ENCODE measurements around the gene UNC93A.
A peak's percentile ranks its signal among the peaks of the same experiment; 100 is the strongest.
"Not testable (repeated sequence)": the region's sequence is repeated elsewhere in the genome, so short reads cannot be mapped to it uniquely, and the experiment has no call there.

The UNC93A gene

GRCh38 chr6:167272151-167272550, 19.0 kb upstream of the UNC93A start:
- DNase-seq, result no peak

GRCh38 chr6:167272696-167273379, 18.3 kb upstream of the UNC93A start:
- DNase-seq, result no peak

GRCh38 chr6:167274270-167274669, 16.8 kb upstream of the UNC93A start:
- no peak for DNase-seq

- no peak for DNase-seq
Observed at GRCh38 chr6:167275001-167275400, 16.1 kb upstream of the UNC93A start.

GRCh38 chr6:167275436-167275835, 15.7 kb upstream of the UNC93A start:
- DNase-seq, result no peak

- no peak for DNase-seq
Observed at GRCh38 chr6:167276772-167277533, 14.2 kb upstream of the UNC93A start.

GRCh38 chr6:167278173-167278940, 12.8 kb upstream of the UNC93A start:
- DNase-seq, result not testable (repeated sequence)

GRCh38 chr6:167279766-167280446, 11.2 kb upstream of the UNC93A start:
- no peak for DNase-seq

- DNase-seq, result not testable (repeated sequence)
Observed at GRCh38 chr6:167280466-167280865, 10.6 kb upstream of the UNC93A start.

- no peak for DNase-seq
Observed at GRCh38 chr6:167282165-167282564, 8.9 kb upstream of the UNC93A start.

GRCh38 chr6:167284565-167284964, 6.5 kb upstream of the UNC93A start:
- not testable (repeated sequence) for DNase-seq

GRCh38 chr6:167285077-167285770, 5.9 kb upstream of the UNC93A start:
- no peak for DNase-seq

GRCh38 chr6:167287513-167288048, 3.5 kb upstream of the UNC93A start:
- no peak for DNase-seq

- peak in 1 of 2 experiments; percentile 10 for DNase-seq
Observed at GRCh38 chr6:167288591-167289225, 2.4 kb upstream of the UNC93A start.

GRCh38 chr6:167289291-167289690, 1.8 kb upstream of the UNC93A start:
- DNase-seq, result not testable (repeated sequence)

- no peak for DNase-seq
Observed at GRCh38 chr6:167291623-167292300, 647 bp downstream of the UNC93A start.

- DNase-seq, result no peak
Observed at GRCh38 chr6:167292301-167293087, 1.4 kb downstream of the UNC93A start.

- DNase-seq, result no peak
Observed at GRCh38 chr6:167293088-167293589, 2.0 kb downstream of the UNC93A start.

- DNase-seq, result no peak
Observed at GRCh38 chr6:167293590-167294091, 2.5 kb downstream of the UNC93A start.

GRCh38 chr6:167294241-167294640, 3.1 kb downstream of the UNC93A start:
- no peak for DNase-seq
